GOT3 (cell line): ENCODE results near the gene PRKCE.
"Not testable (repeated sequence)": the region's sequence is repeated elsewhere in the genome, so short reads cannot be mapped to it uniquely, and the experiment has no call there.

Source experiments
- DNase-seq: peaks from one replicate; lab custom pipeline; 2025; ENCODE audit warnings: mixed read lengths; lab: John Stamatoyannopoulos, UW

The PRKCE gene

DNA sequence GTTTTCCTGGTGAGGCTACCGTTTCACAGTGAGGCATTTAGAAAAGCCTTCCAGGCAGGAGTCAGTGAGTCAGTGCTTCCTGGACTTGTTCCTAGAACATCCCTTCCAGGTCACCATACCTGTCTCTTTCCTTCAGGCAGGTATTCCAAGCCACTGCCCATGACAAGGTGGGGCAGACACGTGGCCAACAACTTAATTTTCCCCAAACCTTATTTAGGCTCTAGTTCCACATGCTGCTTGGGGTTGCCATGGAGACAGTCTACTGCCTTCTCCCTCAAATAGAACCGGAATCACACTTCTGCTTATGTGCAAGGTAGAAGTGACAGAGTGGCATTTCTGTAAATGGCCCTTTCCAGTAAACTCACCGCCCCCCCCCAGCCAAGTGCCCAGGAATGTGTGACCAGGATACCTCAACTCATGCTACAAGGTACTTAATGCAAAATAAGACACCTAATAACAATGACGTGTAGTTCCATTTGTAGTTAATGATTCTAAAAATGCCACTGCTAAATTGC, 258.3 kb downstream of the PRKCE start:
- no peak for DNase-seq

DNA sequence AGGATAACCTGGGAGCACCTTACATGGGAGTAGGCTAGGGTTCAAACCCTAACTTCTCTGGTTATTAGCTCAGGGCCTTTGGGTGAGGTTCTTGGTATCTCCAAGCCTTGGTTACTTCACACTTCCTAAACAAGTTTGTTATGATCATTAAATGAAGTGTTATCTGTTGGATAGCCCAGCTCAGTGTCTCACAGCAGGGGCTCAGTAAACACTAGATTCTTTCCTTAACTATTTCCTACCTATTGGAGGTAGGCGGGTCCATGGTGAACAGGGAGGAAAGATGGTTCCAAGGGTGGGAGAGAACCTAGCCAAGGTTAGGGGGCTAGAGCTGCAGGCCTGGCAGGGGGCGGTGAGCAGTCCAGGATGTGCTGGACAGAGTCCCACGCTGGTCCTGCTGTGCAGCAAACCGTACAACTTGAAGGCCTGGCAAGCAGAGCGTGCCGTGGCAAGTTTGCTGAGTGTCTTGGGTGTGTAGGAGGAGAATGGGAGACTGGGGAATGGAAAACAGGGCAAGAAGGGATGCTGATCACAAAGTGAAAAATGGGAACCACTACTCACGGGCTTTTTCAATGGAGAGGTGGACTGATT, 259.1 kb downstream of the PRKCE start:
- DNase-seq, result no peak

DNA sequence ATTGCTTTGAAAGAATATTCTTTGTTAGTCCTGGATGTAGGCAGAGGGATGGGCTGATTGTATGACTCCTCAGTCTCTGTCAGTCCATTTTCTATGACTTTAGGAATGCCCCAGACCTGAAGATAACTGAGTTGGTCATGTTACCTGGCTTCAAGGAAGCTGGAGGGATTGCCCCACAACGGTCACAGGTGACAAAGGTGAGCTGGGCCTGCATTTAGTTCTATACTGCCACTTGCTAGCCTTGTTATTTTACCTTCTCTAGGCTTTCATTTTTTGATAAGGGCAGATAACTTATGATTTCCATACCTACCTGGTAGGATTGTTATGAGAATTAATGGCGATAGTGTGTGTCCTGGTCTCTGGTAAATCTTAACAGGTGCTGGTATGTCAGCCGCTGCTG, 260.1 kb downstream of the PRKCE start:
- no peak for DNase-seq

DNA sequence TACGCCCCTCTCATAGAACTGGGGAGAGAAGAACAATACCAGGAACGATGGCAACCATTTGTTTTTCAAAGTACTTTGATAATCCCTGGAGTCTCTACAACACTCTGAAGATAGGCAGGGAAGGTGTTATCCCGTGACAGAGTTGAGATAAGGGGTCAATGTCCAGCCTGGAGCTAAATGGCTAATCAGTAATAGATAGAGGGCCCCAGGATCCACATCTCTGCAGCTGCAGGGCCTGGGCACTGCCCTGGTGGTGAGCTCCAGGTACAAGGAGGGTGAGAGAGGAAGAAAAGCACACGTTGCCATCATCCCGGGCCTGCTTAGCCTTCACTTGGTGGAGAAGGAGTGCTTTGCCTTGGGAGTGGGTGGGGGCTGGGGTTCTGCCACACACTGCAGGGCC, 260.6 kb downstream of the PRKCE start:
- DNase-seq, result no peak

DNA sequence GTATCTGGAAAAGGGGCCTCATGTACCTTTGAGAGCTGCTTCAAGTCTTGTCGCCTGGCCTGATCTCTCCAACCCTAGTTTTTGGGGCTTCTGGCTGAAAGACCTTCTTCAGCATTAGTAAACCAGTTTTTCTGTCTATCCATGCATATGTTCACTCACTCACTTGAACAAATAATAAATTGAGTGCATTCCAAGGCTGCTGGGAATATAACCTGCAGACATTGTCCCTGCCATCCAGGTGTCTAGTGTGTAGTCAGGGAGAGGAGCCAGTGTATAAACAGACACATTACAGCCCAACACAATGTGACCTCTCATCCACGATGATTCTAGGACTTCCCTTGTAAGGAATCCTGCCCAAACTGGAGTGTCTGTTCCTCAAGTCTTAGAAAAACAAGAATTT, 262.1 kb downstream of the PRKCE start:
- no peak for DNase-seq

DNA sequence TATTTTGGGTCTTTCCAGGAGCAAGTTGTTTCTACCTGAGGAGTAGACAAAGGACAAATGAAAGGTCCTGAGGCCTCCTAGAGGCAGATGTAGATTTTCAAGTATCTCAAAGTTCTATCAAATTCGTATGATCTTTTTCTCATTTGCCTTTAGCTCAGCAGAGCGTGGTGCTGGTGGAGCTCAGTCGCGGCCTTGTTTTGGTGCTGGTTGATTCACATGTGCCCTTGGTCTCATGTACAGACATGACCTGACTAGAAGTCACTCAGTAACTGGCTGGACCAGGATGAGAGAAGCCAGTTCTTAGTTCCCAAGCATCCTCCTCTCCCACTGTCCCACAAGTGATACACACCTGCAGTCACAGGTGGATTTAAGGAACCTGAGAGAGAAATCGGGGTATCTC, 264.0 kb downstream of the PRKCE start:
- no peak for DNase-seq

DNA sequence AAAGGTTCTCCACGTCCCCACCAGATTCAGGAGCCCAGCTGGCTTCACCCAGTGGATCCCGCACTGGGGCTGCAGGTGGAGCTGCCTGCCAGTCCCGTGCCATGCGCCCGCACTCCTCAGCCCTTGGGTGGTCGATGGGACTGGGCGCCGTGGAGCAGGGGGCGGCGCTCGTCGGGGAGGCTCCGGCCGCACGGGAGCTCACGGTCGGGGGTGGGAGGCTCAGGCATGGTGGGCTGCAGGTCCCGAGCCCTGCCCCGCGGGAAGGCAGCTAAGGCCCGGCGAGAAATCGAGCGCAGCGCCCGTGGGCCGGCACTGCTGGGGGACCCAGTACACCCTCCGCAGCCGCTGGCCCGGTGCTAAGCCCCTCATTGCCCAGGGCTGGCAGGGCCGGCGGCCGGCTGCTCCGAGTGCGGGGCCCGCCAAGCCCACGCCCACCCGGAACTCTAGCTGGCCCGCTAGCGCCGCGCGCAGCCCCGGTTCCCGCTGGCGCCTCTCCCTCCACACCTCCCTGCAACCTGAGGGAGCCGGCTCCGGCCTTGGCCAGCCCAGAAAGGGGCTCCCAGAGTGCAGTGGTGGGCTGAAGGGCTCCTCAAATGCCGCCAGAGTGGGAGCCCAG, 266.2 kb downstream of the PRKCE start:
- DNase-seq, result not testable (repeated sequence)

DNA sequence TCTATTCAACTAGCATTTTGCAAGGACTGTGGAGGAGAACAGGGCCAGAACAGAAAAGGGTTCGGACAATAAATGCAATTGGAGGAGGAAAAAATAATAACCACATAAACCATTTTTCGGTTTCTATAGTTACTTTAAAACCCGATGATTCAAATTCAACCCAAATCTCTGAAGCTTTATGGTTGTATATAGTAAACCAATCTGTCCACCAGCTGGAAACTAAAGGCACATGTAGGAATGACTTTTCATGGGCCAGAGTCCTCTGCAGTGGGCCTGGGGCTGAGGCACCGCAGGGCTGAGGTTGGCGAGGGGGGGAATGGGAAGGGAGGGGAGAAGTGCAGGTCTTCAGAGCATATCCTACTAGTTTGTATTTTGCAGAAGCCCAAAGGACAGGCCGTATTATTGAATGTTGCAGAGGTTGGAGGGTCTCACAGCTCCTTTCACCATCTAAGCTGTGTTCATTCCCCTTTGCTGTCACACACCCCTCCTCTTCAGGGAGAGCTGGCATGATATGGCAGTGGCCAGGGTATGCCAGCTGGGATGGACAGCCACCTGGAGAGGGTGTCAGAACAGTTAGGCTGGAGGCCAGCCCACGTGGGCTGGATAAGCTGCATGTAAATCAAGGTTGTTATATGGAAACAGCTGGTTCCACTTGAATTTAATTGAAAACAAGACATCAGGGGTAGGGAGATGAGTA, 267.1 kb downstream of the PRKCE start:
- no peak for DNase-seq

DNA sequence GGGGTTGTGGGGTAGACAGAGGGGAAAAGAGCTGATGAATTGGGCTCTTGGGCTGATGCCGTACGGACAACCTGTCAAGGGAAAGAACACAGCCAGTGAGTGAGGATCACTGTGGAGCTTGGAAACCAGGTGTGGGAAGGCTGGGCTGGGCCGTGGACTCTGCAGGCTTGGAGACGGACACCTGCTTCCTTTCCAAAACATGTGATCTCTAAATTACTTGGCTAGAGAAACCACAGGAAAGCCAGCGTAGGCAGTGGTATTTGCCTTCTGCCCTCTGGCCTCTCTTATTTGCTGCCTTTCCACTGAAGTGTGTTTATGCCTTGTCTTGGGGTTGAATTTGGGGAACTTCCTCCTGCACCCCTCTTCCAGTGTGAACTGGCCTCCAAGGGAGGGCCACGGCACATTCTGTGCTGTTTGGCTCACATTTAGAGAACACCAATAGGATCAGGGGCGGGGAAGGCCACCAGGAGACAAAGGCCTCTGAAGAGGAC, 267.7 kb downstream of the PRKCE start:
- no peak for DNase-seq

DNA sequence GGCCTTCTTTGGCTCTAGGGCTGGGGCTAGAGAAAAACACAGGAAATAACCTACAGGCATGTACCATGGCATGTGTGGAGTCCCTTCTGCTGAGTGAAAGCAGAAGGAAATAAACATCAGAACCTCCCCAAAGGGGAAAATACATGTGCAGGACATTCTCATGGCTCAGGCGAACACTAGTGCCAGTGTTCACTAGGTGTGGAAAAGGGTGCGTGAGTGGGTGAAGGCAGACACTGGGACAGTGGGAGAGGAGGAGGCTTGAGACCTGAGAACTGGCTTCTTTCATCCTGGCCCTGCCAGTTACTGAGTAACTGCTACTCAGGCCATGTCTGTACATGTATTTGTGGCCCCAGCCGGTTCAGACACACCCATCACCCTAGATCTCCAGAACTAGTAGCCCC, 268.2 kb downstream of the PRKCE start:
- DNase-seq, result no peak

DNA sequence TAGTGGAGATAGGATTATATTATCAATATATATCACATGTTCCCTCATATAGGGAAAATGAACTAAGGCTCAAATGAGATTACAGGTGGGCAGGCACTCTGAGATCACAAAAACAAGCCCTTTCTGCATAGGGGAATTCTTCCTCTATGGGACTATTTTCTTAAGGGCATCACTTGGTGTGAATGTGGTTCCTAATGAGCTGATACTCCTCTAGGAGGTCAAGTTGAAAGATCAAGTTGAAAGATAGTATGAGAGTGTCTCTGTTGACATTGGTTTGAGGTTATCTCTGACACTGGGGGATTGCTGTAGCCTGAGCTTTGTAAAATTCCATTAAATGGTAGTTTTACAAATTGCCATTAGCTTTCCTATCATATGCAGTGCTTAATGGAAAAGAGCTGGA, 270.4 kb downstream of the PRKCE start:
- no peak for DNase-seq

DNA sequence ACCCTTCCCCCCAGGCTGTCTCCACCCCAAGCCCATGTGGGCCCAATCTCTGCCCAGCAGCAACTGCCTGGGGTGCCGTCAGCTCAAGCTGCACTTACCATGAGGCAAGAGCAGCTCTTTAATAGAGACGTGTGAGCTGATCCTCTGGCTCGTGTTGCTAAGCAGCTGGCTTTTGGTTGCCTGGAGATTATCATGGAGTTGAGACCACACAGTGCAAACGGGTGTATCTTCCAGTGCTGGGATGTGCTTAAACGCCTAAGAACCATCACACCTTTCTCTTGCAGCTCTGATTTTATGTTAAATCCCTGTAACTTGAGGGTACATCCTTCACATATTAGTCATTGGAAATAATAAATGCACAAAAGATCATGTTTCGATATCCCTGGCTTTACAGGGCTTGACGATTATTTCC, 271.1 kb downstream of the PRKCE start:
- DNase-seq, result no peak

DNA sequence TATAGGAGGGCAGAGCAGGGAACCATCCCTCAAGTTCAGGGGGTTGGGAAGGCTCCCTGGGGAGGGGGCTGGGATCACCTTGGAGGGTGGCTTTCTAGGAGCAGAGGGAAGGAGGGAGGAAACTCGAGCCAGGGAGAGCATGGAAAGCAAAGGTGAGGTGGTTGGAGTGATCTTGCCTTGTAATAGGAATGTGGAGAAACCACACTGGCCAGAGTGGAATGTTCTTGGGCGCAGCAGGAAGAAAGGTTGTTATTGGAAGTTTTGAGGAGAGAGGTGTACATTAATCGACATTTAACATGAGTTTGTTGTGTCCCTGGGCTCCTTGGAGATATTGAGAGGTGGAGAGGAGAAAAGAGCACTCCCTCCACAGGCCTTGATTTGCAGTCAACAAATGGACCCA, 272.2 kb downstream of the PRKCE start:
- DNase-seq, result no peak

DNA sequence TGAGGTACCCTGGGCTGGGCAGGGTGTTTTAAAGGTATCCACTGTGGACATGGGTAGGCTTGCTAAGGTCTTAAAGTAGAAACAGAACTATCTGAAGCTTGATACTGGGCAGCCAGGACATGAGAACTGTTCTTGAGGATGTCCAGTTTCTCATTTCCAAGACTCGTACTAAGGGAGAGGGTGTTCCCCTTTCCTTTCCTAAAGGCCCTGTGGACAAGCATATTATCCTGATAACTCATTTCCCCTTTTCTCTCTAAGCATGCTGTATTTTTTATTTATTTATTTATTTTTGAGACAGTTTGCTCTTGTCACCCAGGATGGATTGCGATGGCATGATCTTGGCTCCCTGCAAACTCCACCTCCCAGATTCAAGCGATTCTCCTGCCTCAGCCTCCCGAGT, 273.6 kb downstream of the PRKCE start:
- DNase-seq, result no peak

DNA sequence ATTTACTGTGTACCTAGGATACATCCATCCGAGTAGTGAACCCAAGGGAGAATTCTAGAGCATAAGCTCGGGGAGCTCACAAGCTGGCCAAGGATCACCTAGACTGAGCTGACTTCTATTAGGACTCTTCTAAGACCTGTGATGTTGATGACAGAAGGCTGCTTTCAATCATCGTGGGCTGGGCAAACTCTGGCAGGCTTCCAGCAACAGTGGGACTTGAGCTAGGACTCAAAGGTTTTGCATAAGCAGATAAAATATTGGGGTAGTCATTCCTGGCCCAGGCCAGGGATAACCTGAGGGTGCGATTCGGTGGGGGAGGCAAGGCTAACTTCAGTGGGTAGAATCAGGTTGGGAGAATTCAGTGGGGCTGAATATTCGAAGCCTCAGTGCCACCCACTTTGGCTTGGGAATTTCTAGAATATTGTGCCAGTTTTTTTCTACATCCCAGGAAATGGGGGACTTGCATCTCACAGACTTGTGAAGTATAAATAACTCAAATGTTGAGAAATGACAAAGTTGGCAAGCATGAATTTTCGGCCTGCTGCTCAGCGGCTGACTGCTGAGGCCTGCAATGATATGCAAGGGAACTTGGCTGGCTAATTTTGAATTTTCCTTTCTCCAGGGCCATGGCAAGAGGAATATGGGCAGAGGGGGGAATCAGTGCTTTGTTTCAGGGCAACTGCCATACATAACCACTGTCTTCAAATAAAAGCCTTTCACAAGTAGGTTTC, 274.3 kb downstream of the PRKCE start:
- no peak for DNase-seq

DNA sequence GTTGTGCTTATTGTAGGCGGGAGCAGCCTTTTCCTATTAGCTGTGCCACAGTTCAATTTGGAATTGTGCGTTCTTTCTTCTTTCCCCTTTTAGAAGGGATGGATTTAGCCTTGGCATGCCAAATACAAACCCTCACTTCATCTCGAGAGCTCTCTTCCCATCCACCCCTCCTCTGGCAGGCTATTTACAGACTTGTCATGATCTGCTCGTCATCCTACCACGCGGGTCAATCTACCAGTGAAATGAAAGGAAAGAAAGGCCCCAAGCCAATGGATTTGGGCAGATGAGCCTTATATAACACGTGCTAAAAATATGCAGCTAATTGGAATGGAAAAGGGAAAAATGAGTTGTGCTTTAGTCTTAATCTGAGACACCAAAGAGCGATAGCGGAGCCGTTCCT, 277.5 kb downstream of the PRKCE start:
- no peak for DNase-seq

DNA sequence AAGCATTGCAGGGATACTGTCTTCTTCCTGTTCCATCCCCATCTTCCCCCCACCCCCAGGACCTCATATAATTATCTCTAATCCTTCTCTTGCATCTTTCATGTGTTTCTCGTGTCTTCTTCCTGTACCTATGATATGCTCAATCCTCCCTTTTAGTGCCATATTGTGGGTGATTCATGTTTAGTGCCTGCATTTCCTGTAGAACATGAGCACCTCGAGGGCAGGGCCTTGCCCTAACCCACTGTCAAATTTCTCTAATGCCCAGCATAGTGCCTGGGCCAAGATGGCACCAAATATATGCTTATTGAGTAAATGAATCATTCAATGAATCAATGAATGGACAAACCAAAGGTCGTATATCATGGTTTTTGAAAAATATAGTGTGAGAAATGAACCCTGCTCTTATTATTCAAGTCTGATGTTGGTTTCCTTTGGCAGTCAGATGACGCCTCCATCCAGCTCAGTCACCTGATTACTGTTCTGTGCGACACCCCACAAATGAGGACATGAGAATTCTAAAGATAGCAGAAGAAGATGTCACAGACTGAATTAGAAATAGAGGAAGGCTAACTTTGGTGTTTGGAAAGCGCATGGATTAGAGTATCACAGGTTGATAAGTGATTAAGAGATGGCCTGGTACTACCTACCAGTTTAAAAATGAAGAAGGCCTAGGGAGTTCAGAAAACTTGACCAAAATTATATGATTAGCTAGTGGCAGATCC, 278.4 kb downstream of the PRKCE start:
- DNase-seq, result no peak

DNA sequence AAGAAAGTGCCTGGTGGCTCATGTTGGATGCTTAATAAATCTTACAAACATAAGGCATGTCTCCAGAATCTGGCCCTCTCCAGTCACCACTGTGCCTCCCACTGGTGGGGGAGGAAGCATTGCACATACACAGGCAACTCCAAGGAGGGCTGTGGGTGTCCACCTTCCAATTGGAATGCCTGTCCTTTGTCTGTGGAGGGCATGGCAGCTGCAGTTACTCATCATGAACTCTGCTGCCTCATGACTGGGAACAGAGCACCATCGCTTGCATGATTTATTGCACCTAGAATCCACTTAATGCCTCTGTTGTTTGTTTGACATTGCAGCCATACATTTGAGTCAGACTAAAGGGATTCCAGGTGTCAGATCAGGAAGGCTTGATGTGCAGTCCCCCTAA, 278.9 kb downstream of the PRKCE start:
- DNase-seq, result no peak

DNA sequence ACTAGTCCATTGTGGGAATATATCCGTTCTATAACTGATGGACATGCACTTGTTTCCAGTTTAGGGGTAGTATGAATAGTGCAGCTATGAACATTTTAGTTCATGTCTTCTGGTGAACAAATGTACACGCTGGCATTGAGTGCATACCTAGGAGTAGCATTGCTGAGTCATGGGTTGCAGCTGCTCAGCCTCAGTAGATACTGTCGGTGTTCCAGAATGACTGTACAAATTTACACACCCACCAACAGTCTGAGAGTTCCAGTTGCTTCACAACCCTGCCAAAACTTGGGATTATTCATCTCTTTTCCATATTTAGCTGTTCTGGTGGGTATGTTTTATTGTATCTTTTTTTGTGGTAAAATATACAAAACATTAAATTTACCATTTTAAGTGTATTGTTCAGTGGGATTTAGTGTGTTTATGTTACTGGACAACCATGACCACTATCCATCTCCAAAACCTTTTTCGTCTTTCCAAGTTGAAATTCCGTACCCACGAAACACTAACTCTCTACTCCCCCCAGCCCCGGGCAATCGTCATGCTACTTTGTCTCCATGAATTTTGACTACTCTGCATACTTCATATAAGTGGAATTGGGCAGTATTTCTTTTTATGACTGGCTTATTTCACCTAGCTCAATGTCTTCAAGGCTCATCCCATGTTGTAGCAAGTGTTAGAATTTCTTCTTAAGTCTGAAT, 281.0 kb downstream of the PRKCE start:
- DNase-seq, result no peak

DNA sequence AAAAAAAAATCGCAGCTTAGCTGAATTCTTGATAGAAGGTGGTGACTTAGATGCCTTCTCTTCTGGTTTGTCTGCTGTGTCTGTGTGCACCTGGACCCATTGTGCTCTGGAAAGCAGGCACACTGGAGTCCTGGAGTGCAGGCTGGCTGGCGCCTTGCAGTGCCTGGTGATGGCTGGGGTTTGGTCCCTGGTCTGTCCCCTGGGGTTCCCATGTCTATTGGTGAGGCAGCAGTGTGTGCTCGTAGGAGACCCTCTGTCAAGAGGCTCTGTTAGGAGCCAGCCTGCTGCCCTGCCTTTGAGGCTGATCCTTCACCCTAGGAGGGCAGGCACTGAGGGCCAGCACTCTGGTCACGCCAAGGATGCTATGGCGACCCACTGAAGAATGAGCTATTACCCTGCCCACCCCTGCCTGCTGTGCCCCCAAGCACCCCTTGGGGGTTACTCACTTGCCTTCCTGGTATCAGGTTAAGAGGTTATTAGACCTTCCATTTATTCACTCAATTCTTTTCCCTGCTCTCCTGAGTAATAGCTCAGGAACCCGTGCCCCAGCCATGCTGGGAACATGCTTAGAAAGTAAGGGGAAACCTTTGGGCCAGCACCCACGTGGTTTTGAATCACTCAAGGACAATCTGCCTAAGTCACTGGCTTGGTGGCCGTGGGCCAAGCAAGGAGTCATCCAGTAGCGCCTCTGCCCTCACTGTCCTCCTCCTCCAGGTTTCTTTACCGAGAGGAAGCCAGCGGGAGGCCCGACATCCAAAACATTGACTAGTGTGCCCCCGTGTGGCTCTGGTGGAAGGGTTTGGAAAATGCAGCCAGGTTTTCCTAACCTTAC, 284.5 kb downstream of the PRKCE start:
- peak; percentile 86 for DNase-seq

DNA sequence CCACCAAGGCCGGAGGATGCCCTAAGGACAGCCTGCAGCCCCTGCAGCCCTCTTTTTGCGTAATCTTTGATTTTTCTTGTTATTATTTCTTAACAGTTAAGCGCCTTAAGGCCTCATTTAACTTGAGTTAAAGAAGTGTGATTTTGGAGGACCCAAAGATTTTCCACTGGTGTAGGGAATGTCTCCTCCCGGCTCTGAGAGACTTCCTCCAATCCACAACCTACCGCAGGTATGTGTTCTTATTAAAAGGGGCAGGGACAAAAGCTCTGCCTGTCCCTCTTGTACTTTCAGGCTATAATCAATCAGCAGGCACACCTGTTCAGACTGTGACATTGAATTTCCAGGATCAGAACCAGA, 285.1 kb downstream of the PRKCE start:
- DNase-seq, result no peak
